Body of pancreas (tissue), 4 donors: ENCODE results near the gene ATP8B2.

Experiments
- POLR2A ChIP-seq, 3 donors: fragments of 450-650 bp; IDR thresholded peaks; one replicate each; pipeline ENCODE4 v1.6.1; 2016; ENCODE audit warnings: antibody characterized with exemption in 3 of 3, mild to moderate bottlenecking in 2 of 3
- TF ChIP-seq, protein P1 (sequence below), 7 experiments: fragments of 450-650 bp in 4 of 7; fragments of 200-600 bp in 3 of 7; sonication (generic) in 3 of 7; IDR thresholded peaks; one replicate each; pipeline ENCODE4 v1.5.1; 2016 to 2019; ENCODE audit warnings: antibody characterized with exemption in 7 of 7

- TF ChIP-seq POLR2A (IDR thresholded peaks at IDR 0.05) = no peak
- TF ChIP-seq, protein P1, sequence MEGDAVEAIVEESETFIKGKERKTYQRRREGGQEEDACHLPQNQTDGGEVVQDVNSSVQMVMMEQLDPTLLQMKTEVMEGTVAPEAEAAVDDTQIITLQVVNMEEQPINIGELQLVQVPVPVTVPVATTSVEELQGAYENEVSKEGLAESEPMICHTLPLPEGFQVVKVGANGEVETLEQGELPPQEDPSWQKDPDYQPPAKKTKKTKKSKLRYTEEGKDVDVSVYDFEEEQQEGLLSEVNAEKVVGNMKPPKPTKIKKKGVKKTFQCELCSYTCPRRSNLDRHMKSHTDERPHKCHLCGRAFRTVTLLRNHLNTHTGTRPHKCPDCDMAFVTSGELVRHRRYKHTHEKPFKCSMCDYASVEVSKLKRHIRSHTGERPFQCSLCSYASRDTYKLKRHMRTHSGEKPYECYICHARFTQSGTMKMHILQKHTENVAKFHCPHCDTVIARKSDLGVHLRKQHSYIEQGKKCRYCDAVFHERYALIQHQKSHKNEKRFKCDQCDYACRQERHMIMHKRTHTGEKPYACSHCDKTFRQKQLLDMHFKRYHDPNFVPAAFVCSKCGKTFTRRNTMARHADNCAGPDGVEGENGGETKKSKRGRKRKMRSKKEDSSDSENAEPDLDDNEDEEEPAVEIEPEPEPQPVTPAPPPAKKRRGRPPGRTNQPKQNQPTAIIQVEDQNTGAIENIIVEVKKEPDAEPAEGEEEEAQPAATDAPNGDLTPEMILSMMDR (IDR thresholded peaks at IDR 0.05) = no peak
Measured at GRCh38 chr1:154318386-154318785, 6.9 kb upstream of the ATP8B2 start.
